GM12874 (cell line): ENCODE results near the gene CABP7.

Source experiments
- TF ChIP-seq, protein P1 (sequence below): IDR thresholded peaks from 2 replicates; pipeline ENCODE4 v1.5.1; 2011; ENCODE audit warnings: low read depth, mild to moderate bottlenecking, control low read depth, low read length, moderate library complexity; ENCODE audit not compliant: insufficient read depth

Gene CABP7

DNA sequence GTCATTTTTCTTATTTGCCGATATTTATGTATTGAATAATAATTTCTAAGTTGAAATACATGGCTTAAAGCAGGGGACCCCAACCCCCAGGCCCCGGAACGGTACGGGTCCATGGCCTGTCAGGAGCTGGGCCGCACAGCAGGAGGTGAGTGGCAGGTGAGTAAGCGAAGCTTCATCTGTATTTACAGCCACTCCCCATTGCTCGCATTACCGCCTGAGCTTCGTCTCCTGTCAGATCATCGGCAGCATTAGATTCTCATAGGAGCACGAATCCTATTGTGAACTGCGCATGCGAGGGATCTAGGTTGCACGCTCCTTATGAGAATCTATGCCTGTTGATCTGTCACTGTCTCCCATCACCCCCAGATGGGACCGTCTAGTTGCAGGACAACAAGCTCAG is 42.5 kb downstream of the CABP7 start:
- TF ChIP-seq, protein P1, sequence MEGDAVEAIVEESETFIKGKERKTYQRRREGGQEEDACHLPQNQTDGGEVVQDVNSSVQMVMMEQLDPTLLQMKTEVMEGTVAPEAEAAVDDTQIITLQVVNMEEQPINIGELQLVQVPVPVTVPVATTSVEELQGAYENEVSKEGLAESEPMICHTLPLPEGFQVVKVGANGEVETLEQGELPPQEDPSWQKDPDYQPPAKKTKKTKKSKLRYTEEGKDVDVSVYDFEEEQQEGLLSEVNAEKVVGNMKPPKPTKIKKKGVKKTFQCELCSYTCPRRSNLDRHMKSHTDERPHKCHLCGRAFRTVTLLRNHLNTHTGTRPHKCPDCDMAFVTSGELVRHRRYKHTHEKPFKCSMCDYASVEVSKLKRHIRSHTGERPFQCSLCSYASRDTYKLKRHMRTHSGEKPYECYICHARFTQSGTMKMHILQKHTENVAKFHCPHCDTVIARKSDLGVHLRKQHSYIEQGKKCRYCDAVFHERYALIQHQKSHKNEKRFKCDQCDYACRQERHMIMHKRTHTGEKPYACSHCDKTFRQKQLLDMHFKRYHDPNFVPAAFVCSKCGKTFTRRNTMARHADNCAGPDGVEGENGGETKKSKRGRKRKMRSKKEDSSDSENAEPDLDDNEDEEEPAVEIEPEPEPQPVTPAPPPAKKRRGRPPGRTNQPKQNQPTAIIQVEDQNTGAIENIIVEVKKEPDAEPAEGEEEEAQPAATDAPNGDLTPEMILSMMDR: no peak

DNA sequence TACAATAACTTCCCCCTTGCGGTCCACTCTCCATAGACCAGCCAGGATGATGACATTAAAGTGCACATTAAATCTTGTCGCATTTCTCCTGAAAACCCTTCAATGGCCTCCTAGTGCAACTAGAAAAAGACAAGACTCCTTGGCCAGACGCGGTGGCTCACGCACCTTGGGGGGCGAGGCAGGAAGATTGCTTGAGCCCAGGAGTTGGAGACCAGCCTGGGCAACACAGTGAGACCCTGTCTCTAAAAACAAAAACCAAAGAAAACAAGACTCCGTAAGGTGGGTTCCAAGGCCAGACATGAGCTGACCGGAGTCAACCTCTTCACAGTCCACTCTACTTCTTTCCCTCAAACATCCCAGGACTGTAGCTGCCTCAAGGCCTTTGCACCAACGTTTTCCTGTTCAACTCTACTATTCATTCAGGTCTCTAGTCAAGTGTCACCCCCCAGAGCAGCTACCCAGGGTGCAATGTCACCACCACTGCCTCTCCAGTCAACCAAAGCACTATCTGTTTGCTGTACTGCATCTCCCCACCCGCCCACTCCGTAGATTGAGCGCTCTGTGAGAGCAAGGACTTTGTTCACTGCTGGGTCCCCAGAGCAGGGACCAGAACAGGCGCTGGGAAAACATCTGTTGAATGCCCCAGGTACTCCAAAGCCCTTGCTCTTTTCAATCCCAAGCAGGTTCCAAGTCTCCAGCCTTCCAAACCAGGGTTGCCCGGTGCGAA is 46.3 kb downstream of the CABP7 start:
- TF ChIP-seq, protein P1: no peak

DNA sequence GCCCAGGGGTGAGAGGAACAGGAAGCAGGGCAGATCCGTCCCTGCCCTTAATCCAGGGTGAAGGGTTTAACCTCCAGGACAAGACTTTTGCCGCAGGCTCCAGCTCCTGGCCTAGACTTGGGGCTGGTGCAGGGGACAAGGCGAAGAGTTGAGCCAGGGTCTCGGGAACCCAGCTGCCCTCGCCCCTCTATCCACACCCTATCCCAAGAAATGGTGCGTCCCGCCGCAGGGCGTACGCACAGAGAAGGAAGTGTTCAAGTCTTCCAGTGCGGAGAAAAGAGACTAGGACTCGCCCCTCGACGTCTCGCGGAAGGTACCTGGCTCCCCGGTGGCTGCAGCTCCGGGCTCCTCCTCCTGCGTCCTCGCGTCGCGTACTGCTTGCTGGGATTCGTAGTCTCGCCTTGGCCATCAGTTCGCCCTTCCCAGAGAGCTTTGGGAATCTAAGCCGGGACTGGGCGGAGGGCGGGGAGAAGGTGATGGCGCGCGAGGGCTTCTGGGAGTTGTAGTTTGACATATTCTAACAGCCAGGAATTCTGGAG is 46.9 kb downstream of the CABP7 start, which contains the start of gene ZMAT5:
Gene ZMAT5, minus strand, starts transcription at position 376 of the 539 bp plus-strand sequence. CDS start 18,463 bp downstream, outside the sequence.
- TF ChIP-seq, protein P1: no peak

DNA sequence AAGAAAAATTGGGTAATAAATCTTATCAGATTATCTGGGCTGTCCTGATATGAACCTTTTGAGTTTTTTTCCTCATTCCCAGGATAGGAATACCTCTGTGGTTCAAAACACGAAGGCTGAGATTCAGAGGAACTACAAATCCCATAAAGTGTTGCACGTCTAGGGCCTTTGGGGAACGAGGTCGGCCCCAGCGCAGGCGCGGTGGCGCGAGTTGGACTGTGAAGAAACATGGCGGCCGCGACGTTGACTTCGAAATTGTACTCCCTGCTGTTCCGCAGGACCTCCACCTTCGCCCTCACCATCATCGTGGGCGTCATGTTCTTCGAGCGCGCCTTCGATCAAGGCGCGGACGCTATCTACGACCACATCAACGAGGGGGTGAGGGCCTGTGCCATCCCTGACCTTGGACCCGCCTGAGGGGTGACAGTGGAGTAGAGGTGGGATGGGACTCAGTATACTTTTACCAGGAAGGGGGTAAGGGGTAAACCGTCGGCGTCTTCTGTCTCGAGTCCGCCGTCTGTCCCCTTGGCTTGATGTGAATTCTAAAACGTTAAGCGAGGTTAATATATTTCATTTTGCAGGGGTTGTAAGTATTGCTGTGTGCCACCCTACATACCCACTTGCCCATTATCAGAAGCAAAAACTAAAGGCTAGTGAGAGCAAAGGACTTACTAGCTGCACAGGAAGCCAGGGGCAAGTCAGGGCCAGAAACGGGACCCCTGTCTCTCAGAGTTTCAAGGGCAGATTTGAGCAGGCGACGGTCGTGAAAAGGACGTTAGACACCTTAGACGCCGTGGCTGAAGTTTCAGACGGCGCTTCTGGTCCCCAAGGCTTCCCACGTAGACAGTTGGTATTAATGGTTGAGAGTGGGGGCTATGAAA is 47.6 kb downstream of the CABP7 start, which contains the start of gene UQCR10:
Gene UQCR10, plus strand, starts transcription at position 199 of the 881 bp plus-strand sequence. Its CDS starts 30 bp downstream, at position 229.
- TF ChIP-seq, protein P1: no peak

GRCh38 chr22:29768052-29768693 is 48.4 kb downstream of the CABP7 start:
- TF ChIP-seq, protein P1: no peak

DNA sequence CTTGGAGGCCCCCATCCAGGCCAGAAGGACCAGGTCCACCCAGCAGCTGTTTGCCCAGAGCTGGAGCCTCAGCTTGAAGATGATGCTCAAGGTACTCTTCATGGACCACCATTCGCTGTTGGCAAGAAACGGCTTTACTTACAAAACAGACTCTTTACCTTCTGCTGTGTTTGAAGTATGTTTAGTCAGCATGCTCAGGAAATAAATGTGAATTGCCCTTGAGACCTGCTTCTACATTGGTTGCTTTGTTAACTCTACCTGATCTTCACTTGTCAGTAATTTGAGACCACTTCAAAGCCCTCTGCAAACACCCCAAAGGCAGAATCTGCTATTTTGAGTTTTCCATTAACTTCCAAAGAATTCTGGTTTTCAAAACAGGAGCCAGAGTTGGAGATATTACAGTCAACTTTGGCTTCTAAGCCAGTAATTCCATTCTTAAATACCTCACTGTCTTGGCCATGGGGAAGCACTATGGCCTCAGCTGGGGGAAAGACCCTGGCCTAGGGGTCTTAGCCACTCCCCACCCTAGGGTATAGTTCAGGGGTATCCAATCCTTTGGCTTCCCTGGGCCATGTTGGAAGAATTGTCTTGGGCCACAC is 50.0 kb downstream of the CABP7 start:
- TF ChIP-seq, protein P1: no peak
